AG10803 (cell line): ENCODE results near the gene SPRR3.

Experiments used
- DNase-seq: peaks from one replicate; pipeline ENCODE4 v3.0.0; 2010; ENCODE audit warnings: low read depth
- H3K4me3 ChIP-seq: 2 replicates; pipeline ENCODE4 v1.5.1; 2011; ENCODE audit warnings: mild to moderate bottlenecking, low read length, control low read depth
- TF ChIP-seq, protein P1 (sequence below): conservative IDR thresholded peaks from 2 replicates; pipeline ENCODE4 v1.5.1; 2011; ENCODE audit warnings: mild to moderate bottlenecking, low read length, control low read depth, inconsistent platforms

The SPRR3 gene

DNA sequence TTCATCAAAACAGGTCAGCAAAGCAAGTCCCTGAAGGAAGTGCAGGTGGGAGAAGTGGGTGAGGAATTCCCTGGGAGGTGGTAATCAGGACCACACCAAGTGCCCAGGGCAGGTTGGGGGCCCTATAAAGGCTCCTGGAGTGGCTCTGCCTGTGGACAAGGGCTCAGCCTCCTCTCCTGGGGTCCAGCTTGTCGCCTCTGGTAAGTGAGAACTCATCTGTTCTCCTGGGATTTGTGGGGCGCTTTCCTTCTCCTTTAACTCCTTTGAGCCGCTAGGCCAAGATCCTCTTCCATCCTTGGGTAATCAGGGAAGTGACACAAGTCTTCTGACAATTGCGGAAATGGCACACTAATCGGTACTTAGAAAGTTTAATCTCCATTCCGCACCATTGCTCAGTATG is 31.1 kb upstream of the SPRR3 start, which contains the start of gene SPRR4:
Gene SPRR4 (plus strand): TSS at position 154 of the 400 bp plus-strand sequence. CDS start 1,243 bp downstream, outside the sequence.
- H3K4me3 ChIP-seq, result no peak within 1 kb of the TSS
- no peak for DNase-seq
- TF ChIP-seq, protein P1, sequence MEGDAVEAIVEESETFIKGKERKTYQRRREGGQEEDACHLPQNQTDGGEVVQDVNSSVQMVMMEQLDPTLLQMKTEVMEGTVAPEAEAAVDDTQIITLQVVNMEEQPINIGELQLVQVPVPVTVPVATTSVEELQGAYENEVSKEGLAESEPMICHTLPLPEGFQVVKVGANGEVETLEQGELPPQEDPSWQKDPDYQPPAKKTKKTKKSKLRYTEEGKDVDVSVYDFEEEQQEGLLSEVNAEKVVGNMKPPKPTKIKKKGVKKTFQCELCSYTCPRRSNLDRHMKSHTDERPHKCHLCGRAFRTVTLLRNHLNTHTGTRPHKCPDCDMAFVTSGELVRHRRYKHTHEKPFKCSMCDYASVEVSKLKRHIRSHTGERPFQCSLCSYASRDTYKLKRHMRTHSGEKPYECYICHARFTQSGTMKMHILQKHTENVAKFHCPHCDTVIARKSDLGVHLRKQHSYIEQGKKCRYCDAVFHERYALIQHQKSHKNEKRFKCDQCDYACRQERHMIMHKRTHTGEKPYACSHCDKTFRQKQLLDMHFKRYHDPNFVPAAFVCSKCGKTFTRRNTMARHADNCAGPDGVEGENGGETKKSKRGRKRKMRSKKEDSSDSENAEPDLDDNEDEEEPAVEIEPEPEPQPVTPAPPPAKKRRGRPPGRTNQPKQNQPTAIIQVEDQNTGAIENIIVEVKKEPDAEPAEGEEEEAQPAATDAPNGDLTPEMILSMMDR, result no peak

DNA sequence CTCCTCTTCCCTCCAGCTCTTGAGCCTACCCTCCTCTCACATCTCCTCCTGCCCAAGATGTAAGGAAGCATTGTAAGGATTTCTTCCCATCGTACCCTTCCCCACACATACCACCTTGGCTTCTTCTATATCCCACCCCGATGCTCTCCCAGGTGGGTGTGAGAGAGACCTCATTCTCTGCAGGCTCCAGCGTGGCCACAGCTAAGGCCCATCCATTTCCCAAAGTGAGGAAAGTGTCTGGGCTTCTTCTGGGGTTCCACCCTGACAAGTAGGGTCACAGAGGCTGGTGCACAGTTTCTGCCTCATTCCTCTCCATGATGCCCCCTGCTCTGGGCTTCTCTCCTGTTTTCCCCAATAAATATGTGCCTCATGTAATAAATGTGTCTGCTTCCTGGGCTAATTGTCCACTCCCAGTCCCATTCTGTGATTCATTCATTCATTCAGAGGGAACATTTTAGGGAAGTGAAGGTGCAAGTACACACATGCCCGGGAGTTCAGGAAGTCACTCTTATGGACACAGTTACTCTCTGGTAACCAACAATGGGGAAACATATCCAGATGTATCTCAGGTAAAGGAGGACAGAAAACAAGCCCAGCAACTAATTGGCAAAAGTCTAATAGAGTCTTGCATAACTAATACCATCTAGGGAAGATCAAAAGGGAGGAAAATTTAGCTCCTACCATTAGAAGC is 29.2 kb upstream of the SPRR3 start:
- H3K4me3 ChIP-seq, result no peak overlapping the region
- TF ChIP-seq, protein P1, result no peak
- no peak for DNase-seq

DNA sequence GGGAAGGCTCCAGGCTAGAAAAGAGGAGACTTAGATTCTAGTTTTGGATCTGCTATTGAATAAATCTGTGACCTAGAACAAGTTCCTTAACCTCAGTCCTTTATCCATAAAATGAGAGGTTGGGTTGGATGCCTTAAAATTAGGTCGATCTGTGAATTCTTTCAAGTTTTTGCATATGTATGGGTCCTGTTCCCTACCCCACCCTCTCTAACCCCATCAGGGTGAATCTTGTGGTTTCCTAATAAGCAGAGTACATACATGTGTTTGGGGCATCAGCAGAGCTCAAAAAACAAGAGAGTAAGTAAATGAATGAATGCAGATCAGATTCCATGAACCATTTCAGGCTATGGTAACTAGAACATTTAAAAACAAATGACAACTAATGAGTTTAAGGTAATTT is 24.9 kb upstream of the SPRR3 start:
- no peak for DNase-seq
- TF ChIP-seq, protein P1, result no peak
- no peak overlapping the region for H3K4me3 ChIP-seq

DNA sequence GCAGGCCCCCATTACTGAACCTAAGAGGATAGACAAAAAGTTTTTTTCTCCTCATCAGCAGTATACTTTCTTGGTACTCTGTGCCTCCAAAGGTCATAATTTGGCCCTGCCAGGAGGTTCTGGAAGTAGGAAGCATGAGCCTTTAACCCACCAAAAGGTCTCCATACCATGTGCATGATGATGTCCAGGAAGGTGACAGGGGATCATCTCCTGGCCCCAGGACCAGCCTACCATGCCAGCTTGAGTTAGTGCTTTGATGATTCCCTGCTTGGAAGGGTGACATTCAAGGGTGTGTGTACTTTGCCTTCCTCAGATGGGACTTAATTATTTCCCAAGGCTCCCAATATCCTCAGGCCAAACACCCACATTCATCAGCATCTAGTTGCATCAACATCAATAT is 23.9 kb upstream of the SPRR3 start:
- no peak for DNase-seq
- TF ChIP-seq, protein P1, result no peak
- H3K4me3 ChIP-seq, result no peak overlapping the region

DNA sequence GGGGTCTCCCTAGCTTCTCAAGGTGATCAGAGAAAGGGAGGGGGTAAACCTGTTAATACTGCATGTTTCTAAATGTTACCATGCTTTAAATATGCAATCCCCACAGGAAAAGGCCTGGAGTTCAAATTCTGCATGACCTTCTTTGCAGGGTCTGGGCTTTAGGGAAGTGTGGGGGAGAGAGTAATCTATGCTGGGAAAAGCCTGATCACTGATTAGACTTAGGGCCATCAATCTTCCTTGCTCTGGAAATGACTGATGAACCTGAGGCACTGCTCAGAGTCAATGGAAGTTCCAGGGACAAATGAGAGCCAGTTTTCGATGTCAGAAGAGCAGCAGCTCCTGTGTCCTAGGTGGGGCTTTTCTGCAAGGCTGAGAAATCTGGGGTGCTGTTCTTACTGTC is 20.9 kb upstream of the SPRR3 start:
- TF ChIP-seq, protein P1, result no peak
- H3K4me3 ChIP-seq, result no peak overlapping the region
- no peak for DNase-seq

DNA sequence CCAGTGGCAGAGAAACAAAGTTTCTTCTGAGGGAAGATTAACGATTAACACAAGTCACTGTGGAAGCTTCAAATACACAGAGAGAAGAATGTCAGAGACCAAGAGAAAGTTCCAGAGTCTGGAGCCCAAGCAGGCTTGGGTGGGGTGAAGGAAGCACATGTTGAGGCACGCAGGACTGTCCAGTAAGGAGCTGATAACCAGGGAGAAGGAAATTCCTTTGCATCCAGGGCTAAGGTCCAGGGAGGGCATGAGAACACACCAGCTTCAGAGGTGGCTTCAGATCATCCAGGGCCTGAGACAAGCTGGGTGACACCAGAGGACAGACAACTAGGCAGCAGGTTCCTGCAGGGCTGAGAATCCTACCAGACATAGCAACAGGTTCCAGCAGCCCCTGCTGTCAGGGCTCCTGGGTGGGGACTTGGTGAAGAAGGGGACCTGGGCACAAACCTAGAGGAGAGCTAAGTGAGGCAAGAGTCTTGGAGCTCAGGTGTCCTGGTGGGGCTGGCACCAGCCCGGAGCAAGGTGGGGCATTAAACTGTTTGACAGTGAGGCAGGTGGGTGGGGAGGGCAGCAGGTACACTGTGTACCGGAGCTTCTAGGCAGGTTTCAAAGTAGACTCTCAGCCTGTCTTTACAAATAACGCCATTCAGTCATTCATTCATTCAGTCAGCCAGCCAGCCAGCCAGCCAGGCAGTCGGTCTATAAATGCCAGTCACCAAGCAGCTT is 20.2 kb upstream of the SPRR3 start:
- DNase-seq, result no peak
- no peak overlapping the region for H3K4me3 ChIP-seq
- TF ChIP-seq, protein P1, result no peak

DNA sequence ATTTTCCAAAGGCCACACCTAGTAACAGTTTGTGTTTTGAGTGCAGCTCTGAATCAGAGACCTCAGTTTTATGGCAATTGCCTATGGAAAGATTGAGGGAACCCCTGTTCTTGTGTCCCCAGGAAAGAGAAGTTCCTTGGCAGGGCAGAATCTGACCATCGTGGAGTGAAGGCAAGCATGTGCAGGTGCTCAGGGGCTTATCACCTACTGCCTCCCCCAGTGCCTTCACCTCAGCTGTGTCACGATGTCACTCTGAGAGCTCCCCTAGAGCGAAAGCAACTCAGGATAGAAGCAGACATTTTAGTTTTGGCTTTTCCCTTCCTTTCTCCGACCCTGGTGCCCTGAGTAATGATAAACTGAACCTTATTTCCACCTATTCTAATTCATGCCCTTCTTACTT is 19.5 kb upstream of the SPRR3 start:
- DNase-seq, result no peak
- TF ChIP-seq, protein P1, result no peak
- no peak overlapping the region for H3K4me3 ChIP-seq
